Choroid plexus epithelial cell (primary cell): ENCODE results near the gene SETD6.

Source experiments
- DNase-seq: peaks from one replicate; pipeline ENCODE4 v3.0.0-alpha.2; 2010; ENCODE audit warnings: low read depth
- H3K4me3 ChIP-seq: 2 replicates; pipeline ENCODE4 v1.5.1; 2011; ENCODE audit warnings: low read depth, mild to moderate bottlenecking, control low read depth, low read length, moderate library complexity
- TF ChIP-seq, protein P1 (sequence below): conservative IDR thresholded peaks from 2 replicates; pipeline ENCODE4 v1.5.1; 2011; ENCODE audit warnings: low read depth, mild to moderate bottlenecking, control low read depth, inconsistent platforms, low read length, moderate library complexity

SETD6 gene

GRCh38 chr16:58472827-58473226 is 42.5 kb upstream of the SETD6 start:
- TF ChIP-seq, protein P1, sequence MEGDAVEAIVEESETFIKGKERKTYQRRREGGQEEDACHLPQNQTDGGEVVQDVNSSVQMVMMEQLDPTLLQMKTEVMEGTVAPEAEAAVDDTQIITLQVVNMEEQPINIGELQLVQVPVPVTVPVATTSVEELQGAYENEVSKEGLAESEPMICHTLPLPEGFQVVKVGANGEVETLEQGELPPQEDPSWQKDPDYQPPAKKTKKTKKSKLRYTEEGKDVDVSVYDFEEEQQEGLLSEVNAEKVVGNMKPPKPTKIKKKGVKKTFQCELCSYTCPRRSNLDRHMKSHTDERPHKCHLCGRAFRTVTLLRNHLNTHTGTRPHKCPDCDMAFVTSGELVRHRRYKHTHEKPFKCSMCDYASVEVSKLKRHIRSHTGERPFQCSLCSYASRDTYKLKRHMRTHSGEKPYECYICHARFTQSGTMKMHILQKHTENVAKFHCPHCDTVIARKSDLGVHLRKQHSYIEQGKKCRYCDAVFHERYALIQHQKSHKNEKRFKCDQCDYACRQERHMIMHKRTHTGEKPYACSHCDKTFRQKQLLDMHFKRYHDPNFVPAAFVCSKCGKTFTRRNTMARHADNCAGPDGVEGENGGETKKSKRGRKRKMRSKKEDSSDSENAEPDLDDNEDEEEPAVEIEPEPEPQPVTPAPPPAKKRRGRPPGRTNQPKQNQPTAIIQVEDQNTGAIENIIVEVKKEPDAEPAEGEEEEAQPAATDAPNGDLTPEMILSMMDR: no peak
- no peak for DNase-seq
- no peak overlapping the region for H3K4me3 ChIP-seq

GRCh38 chr16:58474296-58474695 is 41.0 kb upstream of the SETD6 start:
- TF ChIP-seq, protein P1: no peak
- no peak for DNase-seq
- H3K4me3 ChIP-seq: no peak overlapping the region

DNA sequence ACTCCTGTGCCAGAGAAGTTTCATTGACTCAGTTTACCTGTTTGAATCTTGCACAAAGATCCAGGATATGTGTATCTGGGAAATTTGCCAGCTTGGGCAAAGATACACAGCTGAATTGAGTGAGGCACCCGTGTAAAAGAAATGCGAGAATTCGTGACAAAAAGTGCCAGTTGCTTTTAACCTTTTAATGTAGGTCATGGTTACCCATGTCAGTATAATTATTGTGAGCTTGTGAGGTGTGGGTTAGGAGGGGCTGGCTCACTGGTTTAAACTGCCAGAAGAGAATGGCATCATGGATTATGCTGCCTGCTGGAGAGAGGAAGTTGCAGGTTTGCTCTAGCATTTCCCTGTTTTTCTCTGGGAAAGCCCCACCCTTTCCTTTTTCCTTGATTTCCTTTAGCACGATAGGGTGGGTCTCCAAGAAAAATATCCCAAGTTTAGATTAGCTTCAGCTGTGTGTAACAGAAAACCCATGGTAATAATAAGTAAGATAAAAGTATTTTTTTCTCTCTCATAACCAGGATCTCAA is 40.2 kb upstream of the SETD6 start:
- DNase-seq: no peak
- TF ChIP-seq, protein P1: no peak
- no peak overlapping the region for H3K4me3 ChIP-seq

GRCh38 chr16:58476791-58477190 is 38.5 kb upstream of the SETD6 start:
- no peak for DNase-seq
- H3K4me3 ChIP-seq: no peak overlapping the region
- TF ChIP-seq, protein P1: no peak

DNA sequence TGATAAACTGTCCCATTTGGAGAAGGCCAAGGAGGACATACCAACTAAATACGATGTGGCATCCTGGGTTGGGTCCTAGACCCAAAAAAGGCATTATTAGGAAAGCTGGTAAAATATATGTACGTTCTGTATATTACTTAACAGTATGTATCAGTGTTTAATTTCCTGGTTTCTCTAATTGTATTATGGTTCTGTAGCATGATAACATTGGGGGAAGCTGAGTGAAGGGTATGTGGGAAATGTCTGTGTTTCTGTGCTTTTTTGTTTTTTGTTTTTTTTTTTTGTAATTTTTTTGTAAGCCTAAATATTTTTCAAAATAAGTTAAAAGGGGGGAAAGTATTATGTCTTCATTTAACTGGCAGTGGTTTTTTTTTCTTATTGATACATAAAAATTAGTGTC is 36.9 kb upstream of the SETD6 start:
- no peak overlapping the region for H3K4me3 ChIP-seq
- TF ChIP-seq, protein P1: no peak
- no peak for DNase-seq

GRCh38 chr16:58481226-58481869 is 34.0 kb upstream of the SETD6 start:
- no peak for DNase-seq
- TF ChIP-seq, protein P1: no peak
- H3K4me3 ChIP-seq: no peak overlapping the region

DNA sequence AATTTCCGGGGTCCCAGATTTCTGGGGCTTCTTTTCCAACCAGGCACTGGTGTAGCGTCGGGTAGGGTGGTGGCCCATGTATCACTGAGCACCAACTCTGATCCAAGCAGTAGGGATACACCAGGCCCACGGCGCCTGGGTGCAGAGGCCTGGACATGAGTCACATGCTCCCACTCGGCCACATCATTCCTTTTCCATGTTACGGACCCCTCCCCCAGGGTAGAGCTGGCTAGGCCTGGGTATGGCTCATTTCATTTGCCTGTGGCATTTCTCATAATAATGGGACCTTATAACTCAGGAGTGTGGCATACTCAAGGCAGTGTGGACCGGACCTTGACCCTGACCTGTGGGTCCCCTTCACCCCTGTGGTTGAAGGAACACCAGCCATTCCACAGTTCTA is 33.4 kb upstream of the SETD6 start:
- DNase-seq: no peak
- TF ChIP-seq, protein P1: no peak
- H3K4me3 ChIP-seq: no peak overlapping the region
